Fibroblast of upper back skin (primary cell): ENCODE results near the gene PCDHGA8.
A peak's percentile ranks its signal among the peaks of the same experiment; 100 is the strongest.
"Not testable (repeated sequence)": the region's sequence is repeated elsewhere in the genome, so short reads cannot be mapped to it uniquely, and the experiment has no call there.

Source experiments
- DNase-seq: peaks from one replicate; pipeline ENCODE4 v3.0.0-alpha.2; 2013

The PCDHGA8 gene

DNA sequence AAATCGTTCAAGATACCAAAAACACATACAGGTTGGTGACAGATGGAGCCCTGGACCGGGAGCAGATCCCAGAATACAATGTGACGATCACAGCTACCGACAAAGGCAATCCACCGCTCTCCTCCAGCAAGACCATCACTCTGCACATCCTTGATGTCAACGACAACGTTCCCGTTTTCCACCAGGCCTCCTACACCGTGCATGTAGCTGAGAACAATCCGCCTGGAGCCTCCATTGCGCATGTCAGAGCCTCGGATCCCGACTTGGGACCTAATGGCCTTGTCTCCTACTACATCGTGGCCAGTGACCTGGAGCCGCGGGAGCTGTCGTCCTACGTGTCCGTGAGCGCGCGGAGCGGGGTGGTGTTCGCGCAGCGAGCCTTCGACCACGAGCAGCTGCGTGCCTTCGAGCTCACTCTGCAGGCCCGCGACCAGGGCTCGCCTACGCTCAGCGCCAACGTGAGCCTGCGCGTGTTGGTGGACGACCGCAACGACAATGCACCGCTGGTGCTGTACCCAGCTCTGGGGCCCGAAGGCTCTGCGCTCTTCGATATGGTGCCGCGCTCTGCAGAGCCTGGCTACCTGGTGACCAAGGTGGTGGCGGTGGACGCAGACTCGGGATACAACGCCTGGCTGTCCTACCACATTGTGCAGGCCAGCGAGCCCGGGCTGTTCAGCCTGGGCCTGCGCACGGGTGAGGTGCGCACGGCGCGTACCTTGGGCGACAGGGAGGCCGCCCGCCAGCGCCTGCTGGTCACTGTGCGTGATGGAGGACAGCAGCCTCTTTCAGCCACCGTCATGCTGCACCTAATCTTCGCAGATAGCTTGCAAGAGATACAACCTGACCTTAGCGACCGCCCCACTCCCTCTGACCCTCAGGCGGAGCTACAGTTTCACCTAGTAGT lies 20.6 kb upstream of the PCDHGA8 start:
- no peak for DNase-seq

GRCh38 chr5:141373673-141374317 lies 18.6 kb upstream of the PCDHGA8 start, which contains the start of gene PCDHGA6:
TSS of gene PCDHGA6 (plus strand) at chr5:141373891. CDS start at chr5:141374084, 193 bp downstream.
- DNase-seq, result peak; percentile 38

GRCh38 chr5:141374627-141375026 lies 17.8 kb upstream of the PCDHGA8 start:
- no peak for DNase-seq

GRCh38 chr5:141375444-141376155 lies 16.8 kb upstream of the PCDHGA8 start:
- DNase-seq, result not testable (repeated sequence)

- DNase-seq, result peak; percentile 44
Measured at GRCh38 chr5:141382469-141383294, 9.8 kb upstream of the PCDHGA8 start, which contains the start of gene PCDHGA7. TSS of gene PCDHGA7 (plus strand) at chr5:141382742. CDS start at chr5:141382900, 158 bp downstream.

DNA sequence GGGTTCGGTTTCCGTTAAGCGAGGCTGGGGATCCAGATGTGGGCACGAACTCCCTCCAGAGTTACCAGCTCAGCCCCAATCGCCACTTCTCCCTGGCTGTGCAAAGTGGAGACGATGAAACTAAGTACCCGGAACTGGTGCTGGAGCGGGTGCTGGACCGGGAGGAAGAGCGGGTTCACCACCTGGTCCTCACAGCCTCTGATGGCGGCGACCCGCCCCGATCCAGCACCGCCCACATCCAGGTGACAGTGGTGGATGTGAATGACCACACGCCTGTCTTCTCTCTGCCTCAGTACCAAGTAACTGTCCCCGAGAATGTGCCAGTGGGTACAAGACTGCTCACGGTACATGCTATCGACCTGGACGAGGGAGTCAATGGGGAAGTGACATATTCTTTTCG lies 9.1 kb upstream of the PCDHGA8 start:
- DNase-seq, result no peak

DNA sequence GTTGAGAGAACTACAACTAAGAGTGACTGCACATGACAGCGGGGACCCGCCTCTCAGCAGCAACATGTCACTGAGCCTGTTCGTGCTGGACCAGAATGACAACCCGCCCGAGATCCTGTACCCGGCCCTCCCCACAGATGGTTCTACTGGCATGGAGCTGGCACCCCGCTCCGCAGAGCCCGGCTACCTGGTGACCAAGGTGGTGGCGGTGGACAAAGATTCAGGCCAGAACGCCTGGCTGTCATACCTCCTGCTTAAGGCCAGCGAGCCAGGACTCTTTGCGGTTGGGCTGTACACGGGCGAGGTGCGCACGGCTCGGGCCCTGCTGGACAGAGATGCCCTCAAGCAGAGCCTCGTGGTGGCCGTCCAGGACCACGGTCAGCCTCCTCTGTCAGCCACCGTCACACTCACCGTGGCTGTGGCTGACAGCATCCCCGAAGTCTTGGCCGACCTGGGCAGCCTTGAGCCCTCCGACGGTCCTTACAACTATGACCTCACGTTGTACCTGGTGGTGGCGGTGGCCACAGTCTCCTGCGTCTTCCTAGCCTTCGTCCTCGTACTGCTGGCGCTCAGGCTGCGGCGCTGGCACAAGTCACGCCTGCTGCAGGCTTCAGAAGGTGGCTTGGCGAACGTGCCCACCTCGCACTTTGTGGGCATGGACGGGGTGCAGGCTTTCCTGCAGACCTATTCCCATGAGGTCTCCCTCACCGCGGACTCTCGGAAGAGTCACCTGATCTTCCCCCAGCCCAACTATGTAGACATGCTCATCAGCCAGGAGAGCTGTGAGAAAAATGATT lies 7.8 kb upstream of the PCDHGA8 start:
- DNase-seq, result no peak

DNA sequence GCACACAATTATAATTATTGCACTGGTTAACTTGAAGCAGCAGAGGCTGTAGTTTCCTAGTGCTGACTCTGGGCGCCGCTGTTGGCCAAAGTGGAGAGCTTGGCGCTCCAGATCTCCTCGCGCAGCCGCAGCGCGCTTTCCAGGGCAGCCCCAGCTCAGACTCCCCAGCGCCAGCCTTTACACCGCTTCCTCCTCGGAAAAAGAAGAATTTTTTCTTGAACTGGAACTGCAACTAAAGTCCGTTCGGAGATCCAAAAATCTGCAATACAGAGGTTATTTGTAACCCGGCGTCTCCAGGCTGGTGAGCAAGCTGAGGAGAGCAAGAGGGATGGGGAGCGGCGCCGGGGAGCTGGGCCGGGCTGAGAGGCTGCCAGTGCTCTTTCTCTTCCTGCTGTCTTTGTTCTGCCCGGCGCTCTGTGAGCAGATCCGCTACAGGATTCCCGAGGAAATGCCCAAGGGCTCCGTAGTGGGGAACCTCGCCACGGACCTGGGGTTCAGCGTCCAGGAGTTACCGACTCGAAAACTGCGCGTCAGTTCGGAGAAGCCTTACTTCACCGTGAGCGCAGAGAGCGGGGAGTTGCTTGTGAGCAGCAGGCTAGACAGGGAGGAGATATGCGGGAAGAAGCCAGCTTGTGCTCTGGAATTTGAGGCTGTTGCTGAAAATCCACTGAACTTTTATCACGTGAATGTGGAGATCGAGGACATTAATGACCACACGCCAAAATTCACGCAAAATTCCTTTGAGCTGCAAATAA lies 4.7 kb upstream of the PCDHGA8 start, which contains the start of gene PCDHGB4:
TSS of gene PCDHGB4 (plus strand) at position 142 of the 755 bp plus-strand sequence. CDS start at position 329, 187 bp downstream.
- peak; percentile 49 for DNase-seq

DNA sequence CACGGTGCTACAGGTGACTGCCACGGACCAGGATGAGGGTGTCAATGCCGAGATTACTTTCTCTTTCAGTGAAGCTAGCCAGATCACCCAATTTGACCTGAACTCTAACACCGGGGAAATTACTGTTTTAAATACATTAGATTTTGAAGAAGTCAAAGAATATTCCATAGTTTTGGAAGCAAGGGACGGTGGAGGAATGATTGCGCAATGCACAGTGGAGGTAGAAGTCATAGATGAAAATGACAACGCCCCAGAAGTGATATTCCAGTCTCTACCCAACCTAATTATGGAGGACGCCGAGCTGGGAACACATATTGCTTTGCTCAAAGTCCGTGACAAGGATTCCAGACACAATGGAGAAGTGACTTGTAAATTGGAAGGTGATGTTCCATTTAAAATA lies 3.8 kb upstream of the PCDHGA8 start:
- no peak for DNase-seq

DNA sequence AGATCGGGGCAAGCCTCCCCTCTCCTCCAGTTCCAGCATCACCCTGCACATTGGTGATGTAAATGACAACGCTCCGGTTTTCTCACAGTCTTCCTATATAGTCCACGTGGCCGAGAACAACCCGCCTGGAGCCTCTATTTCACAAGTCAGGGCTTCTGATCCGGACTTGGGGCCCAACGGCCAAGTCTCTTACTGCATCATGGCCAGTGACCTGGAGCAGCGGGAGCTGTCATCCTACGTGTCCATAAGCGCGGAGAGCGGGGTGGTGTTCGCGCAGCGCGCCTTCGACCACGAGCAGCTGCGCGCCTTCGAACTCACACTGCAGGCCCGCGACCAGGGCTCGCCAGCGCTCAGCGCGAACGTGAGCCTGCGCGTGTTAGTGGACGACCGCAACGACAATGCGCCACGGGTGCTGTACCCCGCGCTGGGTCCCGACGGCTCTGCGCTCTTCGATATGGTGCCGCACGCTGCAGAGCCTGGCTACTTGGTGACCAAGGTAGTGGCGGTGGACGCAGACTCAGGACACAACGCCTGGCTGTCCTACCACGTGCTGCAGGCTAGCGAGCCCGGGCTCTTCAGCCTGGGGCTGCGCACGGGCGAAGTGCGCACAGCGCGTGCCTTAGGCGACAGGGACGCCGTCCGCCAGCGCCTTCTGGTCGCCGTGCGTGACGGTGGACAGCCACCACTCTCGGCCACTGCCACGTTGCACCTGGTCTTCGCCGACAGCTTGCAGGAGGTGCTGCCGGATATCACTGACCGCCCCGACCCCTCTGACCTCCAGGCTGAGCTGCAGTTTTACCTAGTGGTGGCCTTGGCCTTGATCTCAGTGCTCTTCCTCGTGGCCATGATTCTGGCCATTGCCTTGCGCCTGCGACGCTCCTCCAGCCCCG lies 3.0 kb upstream of the PCDHGA8 start:
- DNase-seq, result no peak

DNA sequence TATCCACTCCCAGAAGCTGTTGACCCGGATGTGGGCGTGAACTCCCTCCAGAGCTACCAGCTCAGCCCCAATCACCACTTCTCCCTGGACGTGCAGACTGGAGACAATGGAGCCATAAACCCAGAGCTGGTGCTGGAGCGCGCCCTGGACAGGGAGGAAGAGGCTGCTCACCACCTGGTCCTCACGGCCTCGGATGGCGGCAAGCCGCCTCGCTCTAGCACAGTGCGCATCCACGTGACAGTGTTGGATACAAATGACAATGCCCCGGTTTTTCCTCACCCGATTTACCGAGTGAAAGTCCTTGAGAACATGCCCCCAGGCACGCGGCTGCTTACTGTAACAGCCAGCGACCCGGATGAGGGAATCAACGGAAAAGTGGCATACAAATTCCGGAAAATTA lies 834 bp downstream of the PCDHGA8 start:
- DNase-seq, result no peak

DNA sequence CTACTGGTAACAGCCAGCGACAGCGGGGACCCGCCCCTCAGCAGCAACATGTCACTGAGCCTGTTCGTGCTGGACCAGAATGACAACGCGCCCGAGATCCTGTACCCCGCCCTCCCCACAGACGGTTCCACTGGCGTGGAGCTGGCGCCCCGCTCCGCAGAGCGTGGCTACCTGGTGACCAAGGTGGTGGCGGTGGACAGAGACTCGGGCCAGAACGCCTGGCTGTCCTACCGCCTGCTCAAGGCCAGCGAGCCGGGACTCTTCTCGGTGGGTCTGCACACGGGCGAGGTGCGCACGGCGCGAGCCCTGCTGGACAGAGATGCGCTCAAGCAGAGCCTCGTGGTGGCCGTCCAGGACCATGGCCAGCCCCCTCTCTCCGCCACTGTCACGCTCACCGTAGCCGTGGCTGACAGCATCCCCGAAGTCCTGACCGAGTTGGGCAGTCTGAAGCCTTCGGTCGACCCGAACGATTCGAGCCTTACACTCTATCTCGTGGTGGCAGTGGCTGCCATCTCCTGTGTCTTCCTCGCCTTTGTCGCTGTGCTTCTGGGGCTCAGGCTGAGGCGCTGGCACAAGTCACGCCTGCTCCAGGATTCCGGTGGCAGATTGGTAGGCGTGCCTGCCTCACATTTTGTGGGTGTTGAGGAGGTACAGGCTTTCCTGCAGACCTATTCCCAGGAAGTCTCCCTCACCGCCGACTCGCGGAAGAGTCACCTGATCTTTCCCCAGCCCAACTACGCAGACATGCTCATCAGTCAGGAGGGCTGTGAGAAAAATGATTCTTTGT lies 2.2 kb downstream of the PCDHGA8 start:
- DNase-seq, result not testable (repeated sequence)

- DNase-seq, result peak; percentile 61
Measured at GRCh38 chr5:141397756-141398551, 5.5 kb downstream of the PCDHGA8 start, which contains the start of gene PCDHGB5. TSS of gene PCDHGB5 (plus strand) at chr5:141397947. CDS start at chr5:141398128, 181 bp downstream.

DNA sequence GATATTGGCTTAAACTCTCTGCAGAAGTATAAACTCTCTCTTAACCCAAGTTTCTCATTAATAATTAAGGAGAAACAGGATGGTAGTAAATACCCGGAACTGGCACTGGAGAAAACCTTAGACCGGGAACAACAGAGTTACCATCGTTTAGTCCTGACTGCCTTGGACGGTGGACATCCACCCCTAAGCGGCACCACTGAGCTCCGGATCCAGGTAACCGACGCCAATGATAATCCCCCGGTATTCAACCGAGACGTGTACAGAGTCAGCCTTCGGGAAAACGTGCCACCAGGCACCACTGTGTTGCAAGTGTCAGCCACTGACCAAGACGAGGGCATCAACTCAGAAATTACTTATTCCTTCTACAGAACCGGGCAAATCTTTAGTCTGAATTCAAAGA lies 6.2 kb downstream of the PCDHGA8 start:
- no peak for DNase-seq

- no peak for DNase-seq
Measured at GRCh38 chr5:141399555-141400258, 7.3 kb downstream of the PCDHGA8 start.

- DNase-seq, result peak; percentile 30
Measured at GRCh38 chr5:141402553-141403243, 10.3 kb downstream of the PCDHGA8 start, which contains the start of gene PCDHGA9. TSS of gene PCDHGA9 (plus strand) at chr5:141402778. CDS start at chr5:141402953, 175 bp downstream.
